Lung (tissue), 12 donors: ENCODE data around the gene SLC23A2. TPM values are rescaled to one million over a fixed set of nuclear protein-coding genes. Genes with fewer than 3 reads are reported as not detected.

Source experiments
- ATAC-seq: fragments of 200-7000 bp; cut with Tn5 transposase; one replicate; pipeline ENCODE4 v1.9.1; 2020; ENCODE audit warnings: moderate number of reproducible peaks; ENCODE audit not compliant: insufficient read depth, low FRiP score
- DNase-seq, 3 donors: peaks; one replicate each; pipeline ENCODE4 v3.0.0-alpha.2; 2013 to 2017
- H3K27ac ChIP-seq, 2 donors: one replicate each; pipeline ENCODE4 v1.5.1; 2013; ENCODE audit warnings: mild to moderate bottlenecking in 2 of 2, moderate library complexity in 2 of 2, control low read depth in 1 of 2, inconsistent platforms in 1 of 2, low read depth in 1 of 2, low read length in 1 of 2
- H3K27me3 ChIP-seq, 3 donors: one replicate each; pipeline ENCODE4 v1.5.1; 2013; ENCODE audit warnings: low read length in 2 of 3; ENCODE audit not compliant: control insufficient read depth in 3 of 3, insufficient read depth in 3 of 3
- H3K36me3 ChIP-seq, 4 donors: one replicate each; pipeline ENCODE4 v1.5.1; 2013; ENCODE audit warnings: low read length in 4 of 4, mild to moderate bottlenecking in 1 of 4, moderate library complexity in 1 of 4; ENCODE audit not compliant: control insufficient read depth in 4 of 4, insufficient read depth in 4 of 4
- H3K4me1 ChIP-seq, 5 donors: one replicate each; pipeline ENCODE4 v1.5.1; 2013; ENCODE audit warnings: low read length in 5 of 5, mild to moderate bottlenecking in 2 of 5, moderate library complexity in 1 of 5; ENCODE audit not compliant: control insufficient read depth in 5 of 5, insufficient read depth in 5 of 5
- H3K4me3 ChIP-seq: one replicate; pipeline ENCODE4 v1.5.1; 2013; ENCODE audit warnings: mild to moderate bottlenecking, control low read depth, moderate library complexity
- H3K9ac ChIP-seq, 2 donors: one replicate each; pipeline ENCODE4 v1.5.1; 2013; ENCODE audit warnings: low read length in 2 of 2, control low read depth in 1 of 2; ENCODE audit not compliant: insufficient read depth in 1 of 2
- H3K9me3 ChIP-seq, 4 donors: one replicate each; pipeline ENCODE4 v1.5.1; 2013; ENCODE audit warnings: low read length in 3 of 4, mild to moderate bottlenecking in 1 of 4, moderate library complexity in 1 of 4; ENCODE audit not compliant: control insufficient read depth in 4 of 4, insufficient read depth in 3 of 4
- WGBS, 2 donors: extraction: QIAGEN DNeasy Blood & Tissue Kit; methylation state at CpG; one replicate each; pipeline ENCODE4 v1.1.7; 2013; 5-methylcytosine and 5-hydroxymethylcytosine counted together
- polyA plus RNA-seq, 2 donors: library from polyadenylated mRNA; stranded (reverse); fragments of 200-250 nt; gene quantifications; one replicate each; pipeline ENCODE4 v1.2.1, GENCODE V29; 2013
- total RNA-seq, 2 donors: library from RNA; depleted of rRNA in 1 of 2; stranded (reverse); fragments of >200 nt in 1 of 2; gene quantifications; one replicate each; pipeline ENCODE4 v1.2.1, GENCODE V29; 2014 to 2021
- TF ChIP-seq, protein P1 (sequence below): IDR thresholded peaks from 2 replicates; pipeline ENCODE4 v1.5.1; 2012; ENCODE audit warnings: mild to moderate bottlenecking; ENCODE audit errors: control extremely low read depth, extremely low read depth
- donor health status: control.
- donor health status: control.
- donor health status: Bipolar disorder and iron deficiency.
- donor health status: healthy.
- donor health status: DM: yes; HTN: yes; CAD: no.

SLC23A2 gene
- total and polyA plus RNA-seq, 4 donors = 6.0 to 23.5 (median 14.3) TPM

DNA sequence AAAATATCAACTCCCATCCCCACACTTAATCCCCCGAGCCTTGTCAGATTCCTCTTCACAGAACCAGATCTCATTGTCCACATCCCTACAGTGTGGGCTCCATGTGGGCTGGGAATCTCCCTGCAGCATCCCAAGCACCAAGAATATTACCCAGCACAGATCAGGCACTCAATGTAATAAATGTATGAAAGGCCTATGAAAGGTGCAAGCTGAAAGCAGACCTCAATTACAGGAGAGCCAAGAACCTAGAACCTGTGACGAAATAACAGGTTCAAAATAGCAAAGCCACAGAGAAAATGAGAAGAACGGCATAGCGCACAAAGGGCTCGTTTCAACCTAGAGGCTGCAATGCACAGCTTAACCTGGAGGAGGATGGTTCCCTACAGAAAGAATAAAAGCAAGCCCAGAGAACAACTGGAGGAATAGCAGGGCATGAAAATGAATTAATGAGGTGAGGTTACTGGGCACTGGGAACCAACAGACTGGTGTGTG is 3.1 kb downstream of the SLC23A2 start:
- DNase-seq (no peak), ATAC-seq (no peak)
- TF ChIP-seq, protein P1, sequence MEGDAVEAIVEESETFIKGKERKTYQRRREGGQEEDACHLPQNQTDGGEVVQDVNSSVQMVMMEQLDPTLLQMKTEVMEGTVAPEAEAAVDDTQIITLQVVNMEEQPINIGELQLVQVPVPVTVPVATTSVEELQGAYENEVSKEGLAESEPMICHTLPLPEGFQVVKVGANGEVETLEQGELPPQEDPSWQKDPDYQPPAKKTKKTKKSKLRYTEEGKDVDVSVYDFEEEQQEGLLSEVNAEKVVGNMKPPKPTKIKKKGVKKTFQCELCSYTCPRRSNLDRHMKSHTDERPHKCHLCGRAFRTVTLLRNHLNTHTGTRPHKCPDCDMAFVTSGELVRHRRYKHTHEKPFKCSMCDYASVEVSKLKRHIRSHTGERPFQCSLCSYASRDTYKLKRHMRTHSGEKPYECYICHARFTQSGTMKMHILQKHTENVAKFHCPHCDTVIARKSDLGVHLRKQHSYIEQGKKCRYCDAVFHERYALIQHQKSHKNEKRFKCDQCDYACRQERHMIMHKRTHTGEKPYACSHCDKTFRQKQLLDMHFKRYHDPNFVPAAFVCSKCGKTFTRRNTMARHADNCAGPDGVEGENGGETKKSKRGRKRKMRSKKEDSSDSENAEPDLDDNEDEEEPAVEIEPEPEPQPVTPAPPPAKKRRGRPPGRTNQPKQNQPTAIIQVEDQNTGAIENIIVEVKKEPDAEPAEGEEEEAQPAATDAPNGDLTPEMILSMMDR = no peak
- peaks cover 0 to 2% (median 0%) of the 10 kb centered on the region in 3 donors for H3K27me3 ChIP-seq
- 64 to 79% methylated on average over 5 of the region's 5 CpGs for WGBS, 2 donors
- no peak overlapping the region for H3K9ac ChIP-seq
- peaks cover 0 to 1% (median 0%) of the 10 kb centered on the region in 4 donors for H3K36me3 ChIP-seq
- H3K27ac ChIP-seq = no peak overlapping the region
- H3K9me3 ChIP-seq = no peaks in the 10 kb centered on the region
- H3K4me1 ChIP-seq = peaks cover 4 to 16% (median 9%) of the 10 kb centered on the region in 5 donors
- no peak overlapping the region for H3K4me3 ChIP-seq

DNA sequence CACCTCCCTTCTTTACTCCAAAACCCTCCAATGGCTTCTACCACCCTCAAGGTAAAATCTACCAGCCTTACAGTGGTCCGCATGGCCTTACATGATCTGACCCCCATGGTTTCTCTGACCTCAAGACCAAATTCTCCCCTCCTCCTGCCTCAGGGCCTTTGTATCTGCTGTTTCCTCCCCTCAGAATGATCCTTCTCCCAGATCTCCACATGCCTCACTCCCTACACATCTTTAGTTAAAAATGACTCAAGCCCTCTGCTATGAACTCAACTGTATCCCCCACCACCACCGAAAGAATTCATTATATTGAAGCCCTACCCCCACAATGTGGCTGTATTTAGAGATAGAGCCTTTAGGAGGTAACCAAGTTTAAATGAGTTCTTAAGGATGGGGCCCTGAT is 4.1 kb downstream of the SLC23A2 start:
- WGBS, 2 donors = 97 to 100% methylated on average over 2 of the region's 2 CpGs
- ATAC-seq (no peak), DNase-seq (no peak)
- H3K27ac ChIP-seq = no peak overlapping the region
- TF ChIP-seq, protein P1 = no peak
- H3K9ac ChIP-seq = no peak overlapping the region
- H3K36me3 ChIP-seq = peaks cover 0 to 1% (median 0%) of the 10 kb centered on the region in 4 donors
- no peaks in the 10 kb centered on the region for H3K27me3 ChIP-seq
- H3K9me3 ChIP-seq = no peaks in the 10 kb centered on the region
- H3K4me3 ChIP-seq = no peak overlapping the region
- H3K4me1 ChIP-seq = peaks cover 4 to 15% (median 9%) of the 10 kb centered on the region in 5 donors

GRCh38 chr20:4989570-4989969 is 11.7 kb downstream of the SLC23A2 start:
- 85 to 88% methylated on average over 5 of the region's 5 CpGs for WGBS, 2 donors
- ATAC-seq = no peak
- H3K4me3 ChIP-seq = no peak overlapping the region

More at GRCh38 chr20:4989570-4989969, 11.7 kb downstream of the SLC23A2 start:
- no peak overlapping the region for H3K9ac ChIP-seq
- peaks cover 0 to 2% (median 0%) of the 10 kb centered on the region in 5 donors for H3K4me1 ChIP-seq
- H3K27ac ChIP-seq = no peak overlapping the region
- H3K9me3 ChIP-seq = no peaks in the 10 kb centered on the region
- DNase-seq = no peak
- TF ChIP-seq, protein P1 = no peak
- peaks cover 0 to 1% (median 0%) of the 10 kb centered on the region in 4 donors for H3K36me3 ChIP-seq
- H3K27me3 ChIP-seq = no peaks in the 10 kb centered on the region
